GM12864 (cell line): ENCODE results near the gene C6orf58.
"Not testable (repeated sequence)": the region's sequence is repeated elsewhere in the genome, so short reads cannot be mapped to it uniquely, and the experiment has no call there.

ENCODE experiments used
- DNase-seq: peaks from one replicate; pipeline ENCODE4 v3.0.0-alpha.2; 2011; ENCODE audit warnings: low read depth
- H3K4me3 ChIP-seq: 2 replicates; pipeline ENCODE4 v1.5.1; 2011; ENCODE audit warnings: mild to moderate bottlenecking, low read depth, low read length, control low read depth
- TF ChIP-seq, protein P1 (sequence below): IDR thresholded peaks from 2 replicates; pipeline ENCODE4 v1.5.1; 2011; ENCODE audit warnings: low read depth, mild to moderate bottlenecking, moderate library complexity, low read length, control low read depth, inconsistent platforms; ENCODE audit errors: missing control alignments

C6orf58 gene

GRCh38 chr6:127587875-127588274, 10.9 kb downstream of the C6orf58 start:
- H3K4me3 ChIP-seq: no peak overlapping the region
- TF ChIP-seq, protein P1, sequence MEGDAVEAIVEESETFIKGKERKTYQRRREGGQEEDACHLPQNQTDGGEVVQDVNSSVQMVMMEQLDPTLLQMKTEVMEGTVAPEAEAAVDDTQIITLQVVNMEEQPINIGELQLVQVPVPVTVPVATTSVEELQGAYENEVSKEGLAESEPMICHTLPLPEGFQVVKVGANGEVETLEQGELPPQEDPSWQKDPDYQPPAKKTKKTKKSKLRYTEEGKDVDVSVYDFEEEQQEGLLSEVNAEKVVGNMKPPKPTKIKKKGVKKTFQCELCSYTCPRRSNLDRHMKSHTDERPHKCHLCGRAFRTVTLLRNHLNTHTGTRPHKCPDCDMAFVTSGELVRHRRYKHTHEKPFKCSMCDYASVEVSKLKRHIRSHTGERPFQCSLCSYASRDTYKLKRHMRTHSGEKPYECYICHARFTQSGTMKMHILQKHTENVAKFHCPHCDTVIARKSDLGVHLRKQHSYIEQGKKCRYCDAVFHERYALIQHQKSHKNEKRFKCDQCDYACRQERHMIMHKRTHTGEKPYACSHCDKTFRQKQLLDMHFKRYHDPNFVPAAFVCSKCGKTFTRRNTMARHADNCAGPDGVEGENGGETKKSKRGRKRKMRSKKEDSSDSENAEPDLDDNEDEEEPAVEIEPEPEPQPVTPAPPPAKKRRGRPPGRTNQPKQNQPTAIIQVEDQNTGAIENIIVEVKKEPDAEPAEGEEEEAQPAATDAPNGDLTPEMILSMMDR: no peak
- DNase-seq: no peak

GRCh38 chr6:127589135-127589534, 12.2 kb downstream of the C6orf58 start:
- no peak overlapping the region for H3K4me3 ChIP-seq
- DNase-seq: no peak
- TF ChIP-seq, protein P1: no peak

GRCh38 chr6:127590344-127590743, 13.4 kb downstream of the C6orf58 start:
- H3K4me3 ChIP-seq: no peak overlapping the region
- TF ChIP-seq, protein P1: no peak
- no peak for DNase-seq

GRCh38 chr6:127592964-127593363, 16.0 kb downstream of the C6orf58 start:
- no peak overlapping the region for H3K4me3 ChIP-seq

DNA sequence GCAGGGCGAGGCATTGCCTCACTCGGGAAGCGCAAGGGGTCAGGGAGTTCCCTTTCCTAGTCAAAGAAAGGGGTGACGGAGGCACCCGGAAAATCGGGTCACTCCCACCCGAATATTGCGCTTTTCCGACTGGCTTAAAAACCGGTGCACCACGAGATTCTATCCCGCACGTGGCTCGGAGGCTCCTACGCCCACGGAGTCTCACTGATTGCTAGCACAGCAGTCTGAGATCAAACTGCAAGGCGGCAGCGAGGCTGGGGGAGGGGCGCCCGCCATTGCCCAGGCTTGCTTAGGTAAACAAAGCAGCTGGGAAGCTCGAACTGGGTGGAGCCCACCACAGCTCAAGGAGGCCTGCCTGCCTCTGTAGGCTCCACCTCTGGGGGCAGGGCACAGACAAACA, 16.5 kb downstream of the C6orf58 start:
- H3K4me3 ChIP-seq, DNase-seq: not testable (repeated sequence)

More at GRCh38 chr6:127592964-127593363, 16.0 kb downstream of the C6orf58 start:
- DNase-seq: no peak
- TF ChIP-seq, protein P1: no peak

- TF ChIP-seq, protein P1: peak; percentile 10
- DNase-seq: no peak
- no peak overlapping the region for H3K4me3 ChIP-seq
Observed at GRCh38 chr6:127606131-127606562, 29.2 kb downstream of the C6orf58 start.

GRCh38 chr6:127608554-127609270, 31.7 kb downstream of the C6orf58 start:
- TF ChIP-seq, protein P1: no peak
- DNase-seq: no peak
- H3K4me3 ChIP-seq: no peak overlapping the region
